ENCODE measurements around the gene PEX3. TPM values are rescaled to one million over a fixed set of nuclear protein-coding genes. Genes with fewer than 3 reads are reported as not detected.

PEX3 gene
- total and polyA plus RNA-seq, 10 of the 15 experiments (the other 5 are each of a cell fraction or from before 2014, with no cell fraction given) = 18.6 to 70.7 (median 38.6) TPM

GRCh38 chr6:143414769-143415168 is 35.8 kb upstream of the PEX3 start:
- CTCF ChIA-PET = interaction anchor here (1.2 to 3.2 kb wide), 5 partner anchors 11 to 598 kb away, joined by 3 to 32 read pairs (median 3); no protein-coding TSS in a partner anchor
- no peak overlapping the region for H3K4me3 ChIP-seq
- H3K4me1 ChIP-seq (ENCODE audit: control insufficient read depth, insufficient read depth, low read length) = no peaks in the 10 kb centered on the region
- intact Hi-C loops (cut with micrococcal nuclease; ENCODE audit: unreplicated experiment) = no loop called here
- no peak overlapping the region for H3K4me2 ChIP-seq (ENCODE audit: control insufficient read depth, insufficient read depth)
- ATAC-seq (no peak), DNase-seq (ENCODE audit: low read depth, low spot score) (no peak), FAIRE-seq (no peak)
- in situ Hi-C loops (cut with MboI) = loop anchor here (10.0 to 25.0 kb wide), 2 partner anchors 727 to 850 kb away; no protein-coding TSS in a partner anchor
- TF ChIP-seq NBN (IDR thresholded peaks at IDR 0.05) = no peak
- TF ChIP-seq KLF5 (IDR thresholded peaks at IDR 0.05; ENCODE audit: partially characterized antibody) = no peak
- no peak for TF ChIP-seq SMAD5 (IDR thresholded peaks at IDR 0.05; ENCODE audit: low read depth)
- no peak for TF ChIP-seq CHD4 (IDR thresholded peaks at IDR 0.05)
- TF ChIP-seq SMC3 (IDR thresholded peaks at IDR 0.05; ENCODE audit: borderline replicate concordance, low read length) = no peak
- no peak for TF ChIP-seq BACH1 (IDR thresholded peaks at IDR 0.05; ENCODE audit: borderline replicate concordance)
- no peak for TF ChIP-seq HDGF (IDR thresholded peaks at IDR 0.05)
- no peak for TF ChIP-seq SPI1 (IDR thresholded peaks at IDR 0.05; ENCODE audit: borderline replicate concordance, insufficient read depth, low read depth, low read length)
- no peak for TF ChIP-seq BCL11A (IDR thresholded peaks at IDR 0.05; ENCODE audit: low read depth, low read length)
- no peak for TF ChIP-seq BCLAF1 (IDR thresholded peaks at IDR 0.05)
- no peak for TF ChIP-seq NFIC (IDR thresholded peaks at IDR 0.05; ENCODE audit: low read depth, low read length)
- TF ChIP-seq CREB1 (IDR thresholded peaks at IDR 0.05; ENCODE audit: low read depth) = no peak
- TF ChIP-seq ZBTB40 (IDR thresholded peaks at IDR 0.05; ENCODE audit: borderline replicate concordance) = no peak
- TF ChIP-seq BCL3 (IDR thresholded peaks at IDR 0.05; ENCODE audit: borderline replicate concordance, insufficient read depth, low read depth, low read length, poor library complexity, severe bottlenecking) = no peak
- TF ChIP-seq ZSCAN29 (IDR thresholded peaks at IDR 0.05) = no peak
- POLR2A ChIA-PET = interaction anchor here (0.8 to 1.4 kb wide), 2 partner anchors 11 to 21 kb away, joined by 3 to 4 read pairs; no protein-coding TSS in a partner anchor
- no peaks in the 10 kb centered on the region for H3K79me2 ChIP-seq (ENCODE audit: control insufficient read depth, insufficient read depth, low read length)
- no peaks in the 10 kb centered on the region for H3K27me3 ChIP-seq (replicated peaks in 1 of 2; ENCODE audit: control insufficient read depth in 2 of 2, insufficient read depth in 2 of 2, low read length in 1 of 2)
- SMC1A ChIA-PET (ENCODE audit: uncharacterized antibody, unreplicated experiment) = interaction anchor here (1.0 to 3.8 kb wide), 3 partner anchors 11 to 27 kb away, joined by 4 to 21 read pairs (median 8); no protein-coding TSS in a partner anchor
- RAD21 ChIA-PET (ENCODE audit: unreplicated experiment) = interaction anchor here (0.6 to 1.4 kb wide), 3 partner anchors 33 to 723 kb away, joined by 3 read pairs; no protein-coding TSS in a partner anchor
- WGBS (ENCODE audit: insufficient coverage, insufficient replicate concordance, low lambda C conversion rate, missing lambda C conversion rate) = 92% methylated on average over 3 of the region's 3 CpGs
- no peak overlapping the region for H3K9ac ChIP-seq (ENCODE audit: control insufficient read depth, insufficient read depth, low read length)
- no peaks in the 10 kb centered on the region for H4K20me1 ChIP-seq (ENCODE audit: control insufficient read depth, insufficient read depth)
- BruUV-seq (replicated peaks) = no TSS peak
- no peaks in the 10 kb centered on the region for H3K36me3 ChIP-seq (ENCODE audit: control insufficient read depth in 2 of 2, insufficient read depth in 2 of 2, low read length in 1 of 2)
- H3K9me3 ChIP-seq (replicated peaks; ENCODE audit: control insufficient read depth, insufficient read depth, low read length) = no peaks in the 10 kb centered on the region
- no peak overlapping the region for H2AFZ ChIP-seq (ENCODE audit: control insufficient read depth, low read depth, low read length)
- no peak overlapping the region for H3K27ac ChIP-seq (ENCODE audit: control insufficient read depth, insufficient read depth)
